Measurements from ENCODE around the gene CCR5.

The CCR5 gene

DNA sequence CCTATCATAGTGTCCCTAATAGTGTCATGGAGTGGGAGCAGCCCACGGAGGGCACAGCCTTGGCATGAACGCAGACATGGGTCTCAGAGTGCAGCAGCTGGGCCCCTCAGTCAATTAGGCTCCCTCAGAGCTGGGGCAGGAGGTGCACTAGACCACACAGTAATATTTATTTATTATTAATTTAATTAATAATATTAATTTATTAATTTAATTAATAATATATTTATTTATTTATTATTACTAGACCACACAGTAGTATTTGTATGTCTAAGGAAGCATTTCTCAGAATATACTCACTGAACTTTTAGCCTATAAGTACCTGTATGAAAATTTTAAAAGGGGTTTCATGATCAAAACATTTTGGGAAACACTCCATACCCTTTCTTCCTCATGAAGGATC, 30.8 kb downstream of the CCR5 start:
- TF ChIP-seq FOXP2 (optimal IDR thresholded peaks at IDR 0.05; ENCODE audit: borderline replicate concordance, extremely low read depth, extremely low read length, insufficient read depth) (no peak), TAF1 (IDR thresholded peaks at IDR 0.05; ENCODE audit: borderline replicate concordance, insufficient read depth, low read length) (no peak), POLR2AphosphoS5 (IDR thresholded peaks at IDR 0.05; ENCODE audit: low read depth, low read length) (no peak), SIN3A (IDR thresholded peaks at IDR 0.05; ENCODE audit: borderline replicate concordance, insufficient read depth, low read length) (no peak)
- TF ChIP-seq, protein P1, sequence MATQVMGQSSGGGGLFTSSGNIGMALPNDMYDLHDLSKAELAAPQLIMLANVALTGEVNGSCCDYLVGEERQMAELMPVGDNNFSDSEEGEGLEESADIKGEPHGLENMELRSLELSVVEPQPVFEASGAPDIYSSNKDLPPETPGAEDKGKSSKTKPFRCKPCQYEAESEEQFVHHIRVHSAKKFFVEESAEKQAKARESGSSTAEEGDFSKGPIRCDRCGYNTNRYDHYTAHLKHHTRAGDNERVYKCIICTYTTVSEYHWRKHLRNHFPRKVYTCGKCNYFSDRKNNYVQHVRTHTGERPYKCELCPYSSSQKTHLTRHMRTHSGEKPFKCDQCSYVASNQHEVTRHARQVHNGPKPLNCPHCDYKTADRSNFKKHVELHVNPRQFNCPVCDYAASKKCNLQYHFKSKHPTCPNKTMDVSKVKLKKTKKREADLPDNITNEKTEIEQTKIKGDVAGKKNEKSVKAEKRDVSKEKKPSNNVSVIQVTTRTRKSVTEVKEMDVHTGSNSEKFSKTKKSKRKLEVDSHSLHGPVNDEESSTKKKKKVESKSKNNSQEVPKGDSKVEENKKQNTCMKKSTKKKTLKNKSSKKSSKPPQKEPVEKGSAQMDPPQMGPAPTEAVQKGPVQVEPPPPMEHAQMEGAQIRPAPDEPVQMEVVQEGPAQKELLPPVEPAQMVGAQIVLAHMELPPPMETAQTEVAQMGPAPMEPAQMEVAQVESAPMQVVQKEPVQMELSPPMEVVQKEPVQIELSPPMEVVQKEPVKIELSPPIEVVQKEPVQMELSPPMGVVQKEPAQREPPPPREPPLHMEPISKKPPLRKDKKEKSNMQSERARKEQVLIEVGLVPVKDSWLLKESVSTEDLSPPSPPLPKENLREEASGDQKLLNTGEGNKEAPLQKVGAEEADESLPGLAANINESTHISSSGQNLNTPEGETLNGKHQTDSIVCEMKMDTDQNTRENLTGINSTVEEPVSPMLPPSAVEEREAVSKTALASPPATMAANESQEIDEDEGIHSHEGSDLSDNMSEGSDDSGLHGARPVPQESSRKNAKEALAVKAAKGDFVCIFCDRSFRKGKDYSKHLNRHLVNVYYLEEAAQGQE (IDR thresholded peaks at IDR 0.05; ENCODE audit: insufficient read depth in 1 of 2, low read depth in 2 of 2, low read length in 2 of 2), result no peak

DNA sequence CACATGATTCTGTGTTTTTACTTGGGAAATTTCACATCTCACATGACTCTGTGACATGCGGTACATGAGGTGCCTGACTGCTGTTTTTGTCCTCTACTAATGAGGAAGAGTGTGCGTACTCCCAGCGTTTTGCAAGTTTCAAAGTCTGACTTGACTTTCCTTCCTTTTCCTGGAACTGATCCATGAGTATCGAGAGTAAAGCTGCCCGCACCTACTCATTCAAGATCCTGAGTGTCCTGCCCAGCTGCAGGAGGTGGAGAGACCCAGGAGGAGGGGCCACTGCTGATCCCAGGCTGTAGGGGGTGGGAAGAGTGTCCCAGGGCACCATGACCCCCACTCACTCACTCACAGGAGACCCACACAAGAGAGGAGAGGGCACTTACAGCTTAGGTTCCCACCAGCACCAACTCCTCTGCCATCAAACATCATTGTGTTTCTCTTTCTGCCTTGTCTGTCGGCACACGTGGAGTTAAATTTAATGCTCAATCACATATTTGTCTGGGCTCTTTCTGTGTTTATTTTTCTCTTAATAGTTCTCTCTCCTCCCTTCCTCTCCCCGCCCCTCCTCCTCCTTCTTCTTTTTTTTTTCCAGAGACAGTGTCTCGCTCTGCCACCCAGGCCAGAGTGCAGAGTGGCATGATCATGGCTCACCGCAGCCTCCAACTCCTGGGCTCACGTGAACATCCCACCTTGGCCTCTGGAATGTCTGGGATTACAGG, 34.7 kb downstream of the CCR5 start:
- no peak for TF ChIP-seq SIN3A (IDR thresholded peaks at IDR 0.05; ENCODE audit: borderline replicate concordance, insufficient read depth, low read length)
- no peak for TF ChIP-seq POLR2AphosphoS5 (IDR thresholded peaks at IDR 0.05; ENCODE audit: low read depth, low read length)
- TF ChIP-seq TAF1 (IDR thresholded peaks at IDR 0.05; ENCODE audit: borderline replicate concordance, insufficient read depth, low read length), result no peak
- TF ChIP-seq, protein P1 (IDR thresholded peaks at IDR 0.05; ENCODE audit: insufficient read depth in 1 of 2, low read depth in 2 of 2, low read length in 2 of 2), result no peak
- TF ChIP-seq FOXP2 (optimal IDR thresholded peaks at IDR 0.05; ENCODE audit: borderline replicate concordance, extremely low read depth, extremely low read length, insufficient read depth), result no peak

GRCh38 chr3:46406443-46406787, 35.7 kb downstream of the CCR5 start:
- TF ChIP-seq FOXP2 (optimal IDR thresholded peaks at IDR 0.05; ENCODE audit: borderline replicate concordance, extremely low read depth, extremely low read length, insufficient read depth) (no peak), TAF1 (IDR thresholded peaks at IDR 0.05; ENCODE audit: borderline replicate concordance, insufficient read depth, low read length) (no peak), POLR2AphosphoS5 (IDR thresholded peaks at IDR 0.05; ENCODE audit: low read depth, low read length) (no peak), SIN3A (IDR thresholded peaks at IDR 0.05; ENCODE audit: borderline replicate concordance, insufficient read depth, low read length) (no peak)
- TF ChIP-seq, protein P1 (IDR thresholded peaks at IDR 0.05; ENCODE audit: insufficient read depth in 1 of 2, low read depth in 2 of 2, low read length in 2 of 2), result no peak

DNA sequence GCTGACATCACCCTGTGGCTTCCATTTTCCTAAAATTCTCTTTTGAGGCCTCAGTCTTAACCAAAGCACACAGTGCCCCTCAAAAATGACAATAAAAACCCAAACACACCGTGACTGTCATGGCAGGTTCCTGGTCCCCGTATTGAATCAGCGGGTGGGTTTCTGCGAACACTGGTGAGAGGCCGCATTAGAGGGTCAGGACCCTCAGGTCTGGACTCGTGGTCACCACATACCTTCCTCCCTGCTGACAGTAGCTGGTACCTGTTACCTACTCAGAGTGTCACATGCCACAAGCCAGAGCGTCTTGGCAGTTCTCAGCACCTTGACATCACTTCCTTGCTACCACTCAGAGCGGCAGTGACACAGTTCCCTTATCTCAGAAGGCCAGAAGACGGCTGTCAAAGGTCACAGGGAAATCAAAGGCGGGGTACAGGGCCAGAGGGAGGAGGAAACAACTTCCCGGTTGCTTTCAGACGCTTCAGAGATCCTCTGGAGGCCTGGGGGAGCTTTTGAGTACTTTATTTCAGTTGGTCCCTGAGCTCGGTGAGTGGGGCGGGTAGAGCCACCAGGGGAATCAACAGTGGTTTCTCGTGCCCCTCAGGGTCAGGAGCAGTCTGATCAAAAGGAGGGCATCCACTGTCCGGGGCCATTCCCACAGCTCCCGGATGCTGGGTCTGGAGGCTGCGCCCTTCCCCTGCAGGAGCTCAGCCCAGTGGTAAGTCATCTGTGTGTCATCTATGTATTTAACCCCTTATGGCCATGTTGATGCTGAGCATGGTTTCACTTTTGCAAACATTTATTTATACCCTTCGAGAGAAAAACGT, 36.3 kb downstream of the CCR5 start, which contains the start of the genes CCR5AS and CCRL2:
Gene CCR5AS, minus strand, starts transcription at position 279 of the 824 bp plus-strand sequence.
Gene CCRL2, plus strand, starts transcription at position 472 of the 824 bp plus-strand sequence. CDS start 821 bp downstream, outside the sequence.
- TF ChIP-seq POLR2AphosphoS5 (IDR thresholded peaks at IDR 0.05; ENCODE audit: low read depth, low read length) (no peak), SIN3A (IDR thresholded peaks at IDR 0.05; ENCODE audit: borderline replicate concordance, insufficient read depth, low read length) (no peak), TAF1 (IDR thresholded peaks at IDR 0.05; ENCODE audit: borderline replicate concordance, insufficient read depth, low read length) (no peak), FOXP2 (optimal IDR thresholded peaks at IDR 0.05; ENCODE audit: borderline replicate concordance, extremely low read depth, extremely low read length, insufficient read depth) (no peak)
- TF ChIP-seq, protein P1 (IDR thresholded peaks at IDR 0.05; ENCODE audit: insufficient read depth in 1 of 2, low read depth in 2 of 2, low read length in 2 of 2), result no peak
